HG03439 (cell line): ENCODE data around the gene RHOU.
"Not testable (repeated sequence)": the region's sequence is repeated elsewhere in the genome, so short reads cannot be mapped to it uniquely, and the experiment has no call there.

Experiments used
- ATAC-seq: cut with Tn5 transposase; IDR thresholded peaks from one replicate; pipeline ENCODE4 v1.9.1; 2021; ENCODE audit warnings: mild to moderate bottlenecking, moderate library complexity; ENCODE audit not compliant: unreplicated experiment

The RHOU gene

DNA sequence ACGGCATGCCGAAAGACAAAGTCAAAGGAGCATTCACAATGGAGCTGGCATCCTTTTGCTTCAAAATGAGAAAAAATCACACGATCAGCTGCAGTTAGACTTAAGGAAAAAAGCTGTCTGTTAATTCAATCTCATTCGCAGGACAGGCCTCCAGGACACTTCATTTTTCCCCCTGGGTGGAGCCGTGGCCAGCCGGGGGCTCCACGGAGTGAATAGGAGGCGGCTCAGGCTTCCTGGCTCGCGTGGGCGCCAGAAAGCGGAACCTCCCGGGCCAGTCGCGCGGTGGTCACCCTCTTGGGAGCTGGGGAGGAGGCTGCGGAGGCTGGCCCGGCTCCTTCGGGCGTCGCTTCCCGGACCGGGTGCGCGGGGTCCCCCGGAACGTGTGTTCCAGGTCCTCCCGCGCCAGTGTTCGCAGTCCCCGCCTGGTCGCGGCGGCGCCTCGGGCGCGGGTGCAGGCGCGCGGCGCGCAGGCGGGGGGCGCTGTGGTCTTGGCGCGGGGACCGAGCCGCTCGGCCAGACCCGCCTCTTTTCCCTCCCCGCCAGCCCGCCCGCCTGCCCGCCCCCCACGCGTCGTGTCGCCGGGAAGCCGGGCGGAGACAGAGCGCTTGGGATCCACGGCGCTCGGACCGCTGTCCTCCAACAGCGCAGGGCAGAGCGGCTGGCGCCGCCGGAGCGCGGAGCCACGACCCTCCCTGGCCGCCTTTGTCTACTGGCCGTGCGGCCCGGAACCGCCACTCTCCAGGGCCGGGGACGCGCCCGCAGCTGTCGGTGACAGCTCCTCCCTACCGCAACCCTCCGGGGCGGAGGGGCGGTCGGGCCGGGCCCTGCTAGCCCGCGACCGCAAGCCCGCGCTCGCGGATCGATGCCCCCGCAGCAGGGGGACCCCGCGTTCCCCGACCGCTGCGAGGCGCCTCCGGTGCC is at the start of gene RHOU:
Gene RHOU, plus strand, starts transcription at position 599 of the 921 bp plus-strand sequence. Its CDS starts 264 bp downstream, at position 863.
- no peak for ATAC-seq

DNA sequence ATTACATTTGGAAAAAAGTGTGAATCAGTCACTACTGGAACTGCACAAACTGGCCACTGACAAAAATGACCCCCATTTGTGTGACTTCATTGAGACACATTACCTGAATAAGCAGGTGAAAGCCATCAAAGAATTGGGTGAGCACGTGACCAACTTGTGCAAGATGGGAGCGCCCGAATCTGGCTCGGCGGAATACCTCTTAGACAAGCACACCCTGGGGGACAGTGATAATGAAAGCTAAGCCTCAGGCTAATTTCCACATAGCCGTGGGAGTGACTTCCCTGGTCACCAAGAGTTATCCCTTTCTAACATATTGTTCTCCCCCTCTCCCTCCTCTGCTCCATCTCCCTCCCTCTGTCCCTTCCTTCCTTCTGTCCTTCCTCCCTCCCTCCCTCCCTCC is 47.7 kb upstream of the RHOU start:
- ATAC-seq, result no peak

GRCh38 chr1:228689255-228689654 is 46.0 kb upstream of the RHOU start:
- ATAC-seq, result no peak

GRCh38 chr1:228691211-228691610 is 44.1 kb upstream of the RHOU start:
- ATAC-seq, result no peak

- ATAC-seq, result no peak
These were observed 43.4 kb upstream of the RHOU start for GRCh38 chr1:228691926-228692325.

GRCh38 chr1:228694447-228694846 is 40.8 kb upstream of the RHOU start:
- ATAC-seq, result not testable (repeated sequence)

DNA sequence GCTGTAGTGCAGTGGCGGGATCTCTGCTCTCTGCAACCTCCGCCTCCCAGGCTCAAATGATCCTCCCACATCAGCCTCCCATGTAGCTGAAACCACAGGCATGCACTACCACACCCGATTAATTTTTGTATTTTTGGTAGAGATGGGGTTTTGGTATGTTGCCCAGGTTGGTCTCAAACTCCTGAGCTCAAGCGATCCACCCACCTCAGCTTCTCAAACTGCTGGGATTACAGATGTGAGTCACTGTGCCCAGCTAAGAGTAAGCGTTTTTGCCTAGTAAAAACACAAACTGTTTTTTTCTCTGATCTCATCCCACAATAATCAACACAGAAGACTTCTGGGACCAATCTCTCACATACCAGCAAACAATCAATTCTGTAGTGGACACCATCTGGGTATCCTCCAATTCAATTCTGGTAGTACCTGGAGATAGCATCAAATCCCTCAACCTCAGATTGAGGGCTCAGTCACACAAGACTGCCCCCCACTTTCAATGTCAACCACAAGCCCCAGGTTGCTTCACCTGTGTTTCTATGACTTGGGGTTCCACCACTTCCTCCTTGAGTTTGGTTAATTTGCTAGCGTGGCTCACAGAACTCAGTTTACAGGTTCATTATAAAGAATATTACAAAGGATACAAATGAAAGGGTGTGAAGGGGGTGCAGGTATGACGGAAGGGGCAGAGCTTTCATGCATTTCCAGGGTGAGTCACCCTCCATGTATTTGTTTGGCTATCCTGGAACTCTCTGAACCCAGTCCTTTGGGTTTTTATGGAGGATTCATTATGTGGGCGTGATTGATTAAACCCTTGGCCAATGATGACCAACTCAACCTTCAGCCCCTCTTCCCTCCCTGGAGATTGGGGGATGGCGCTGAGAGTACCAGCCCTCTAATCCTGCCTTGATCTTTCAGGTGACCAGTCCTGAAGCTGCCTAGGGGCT is 40.0 kb upstream of the RHOU start:
- ATAC-seq, result no peak

DNA sequence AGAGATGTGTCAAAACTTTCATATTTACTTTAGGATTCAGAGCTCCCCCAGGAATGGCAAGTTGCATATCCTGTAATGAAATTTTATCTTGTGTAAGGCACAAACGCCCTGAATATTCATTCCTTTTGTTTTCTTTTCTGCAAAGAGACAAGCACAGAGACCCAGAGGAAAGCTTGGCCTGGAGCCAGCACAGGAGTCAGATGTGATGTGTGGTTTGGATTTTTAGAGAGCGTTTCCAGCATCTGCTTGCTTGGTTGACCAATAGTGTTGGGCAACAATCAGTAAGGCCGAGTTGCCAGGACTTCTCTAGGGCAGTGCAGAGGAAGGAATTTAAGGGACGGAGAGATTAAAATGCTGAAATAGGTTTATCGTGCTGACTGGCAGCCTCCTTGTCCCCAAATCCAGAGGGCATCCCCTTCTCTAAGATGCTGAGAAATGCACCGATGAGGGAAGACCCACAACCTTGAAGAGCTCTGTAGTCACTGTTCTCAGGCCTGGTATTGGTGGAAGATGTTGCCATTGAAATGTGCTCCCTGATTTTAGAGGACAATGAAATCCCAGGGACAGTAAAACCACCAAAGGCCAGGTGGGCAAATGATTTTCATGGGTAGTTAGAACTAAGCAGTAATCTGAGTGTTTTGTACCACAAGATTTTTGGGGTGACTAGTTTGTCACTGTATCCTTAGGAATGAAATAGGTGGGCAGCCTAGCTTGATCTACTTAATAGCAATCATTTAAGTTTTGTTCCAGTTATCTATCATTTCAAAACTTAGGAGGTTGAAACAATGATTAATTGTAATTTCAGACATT is 37.9 kb upstream of the RHOU start:
- ATAC-seq, result no peak

GRCh38 chr1:228698017-228698329 is 37.3 kb upstream of the RHOU start:
- no peak for ATAC-seq

DNA sequence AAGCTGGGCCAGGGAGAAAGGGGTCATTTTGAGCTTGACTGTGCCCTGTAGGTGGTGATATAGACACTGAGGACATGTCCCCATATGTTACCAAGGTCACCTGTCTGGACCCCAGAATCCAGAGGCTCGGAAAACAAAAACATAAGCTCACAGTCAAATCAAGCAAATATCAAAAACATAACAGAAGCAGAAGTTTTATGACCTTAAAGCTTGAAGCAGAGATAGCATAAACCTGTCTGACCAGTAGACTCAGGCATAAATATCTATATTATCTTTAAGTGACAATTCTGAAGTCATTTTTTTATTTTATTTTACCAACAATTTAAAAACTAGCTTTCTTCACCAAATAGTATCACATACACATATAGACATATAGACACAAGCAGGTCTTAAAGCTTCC is 32.8 kb upstream of the RHOU start:
- ATAC-seq, result no peak

- ATAC-seq, result no peak
These were observed 29.0 kb upstream of the RHOU start for GRCh38 chr1:228706305-228706704.

DNA sequence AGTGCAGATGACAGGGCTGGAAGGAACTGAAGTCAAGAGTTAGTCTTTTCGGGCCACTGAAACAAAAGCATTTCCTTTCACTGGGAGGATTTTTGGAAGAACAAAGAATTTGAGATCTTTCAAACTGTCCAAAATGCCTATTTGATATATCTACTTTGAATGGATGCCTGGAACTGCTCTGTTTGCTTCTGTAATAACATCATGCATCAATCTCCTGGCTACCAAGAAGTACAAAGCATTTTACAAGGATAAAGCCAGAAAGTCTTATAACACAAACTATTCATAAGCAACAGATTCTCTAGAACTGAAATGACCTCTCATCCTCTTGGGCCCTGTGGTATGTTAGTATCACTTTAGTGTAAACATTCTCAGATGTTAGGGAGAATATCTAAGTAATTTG is 18.2 kb upstream of the RHOU start:
- no peak for ATAC-seq

GRCh38 chr1:228721407-228721806 is 13.9 kb upstream of the RHOU start:
- ATAC-seq, result no peak

- ATAC-seq, result no peak
These were observed 12.0 kb upstream of the RHOU start for GRCh38 chr1:228723287-228723686.

DNA sequence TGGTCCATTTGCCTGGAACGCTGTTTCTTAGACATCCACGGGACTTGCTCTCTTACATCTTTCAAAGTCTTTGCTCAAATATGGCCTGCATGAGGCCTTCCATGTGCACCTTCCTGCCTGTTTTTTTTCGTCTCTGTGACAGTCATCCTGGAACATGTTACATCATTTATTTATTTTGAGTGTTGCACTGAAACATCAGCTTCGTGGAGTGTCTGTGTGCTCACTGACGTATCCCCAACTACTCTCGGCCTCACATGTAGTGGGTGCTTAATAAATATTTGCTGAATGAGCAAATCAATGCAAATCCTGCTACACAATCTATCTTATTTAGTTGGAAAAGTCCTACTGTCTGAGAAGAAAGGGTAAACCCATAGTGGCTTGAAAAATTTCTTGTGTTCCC is 11.4 kb upstream of the RHOU start:
- ATAC-seq, result no peak

DNA sequence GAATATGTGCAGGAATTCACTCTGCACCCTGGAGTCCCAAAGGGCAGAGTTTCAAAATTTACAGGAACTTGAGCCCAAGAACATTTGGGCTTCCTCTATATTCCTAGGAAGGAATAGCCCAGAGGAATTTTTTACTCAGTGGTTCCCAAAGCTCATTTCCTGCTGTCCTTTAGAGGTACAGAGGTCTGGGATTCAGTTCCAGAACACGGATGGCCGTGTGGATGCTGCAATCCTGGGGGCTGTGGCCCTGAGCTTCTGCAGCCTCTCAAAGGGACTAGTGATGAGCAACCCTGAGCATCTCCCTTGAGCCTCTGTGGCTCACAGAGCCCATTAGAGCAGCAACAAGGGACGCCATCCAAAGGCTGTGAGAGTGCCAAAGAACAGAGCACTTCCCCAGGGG is 10.1 kb upstream of the RHOU start:
- no peak for ATAC-seq

DNA sequence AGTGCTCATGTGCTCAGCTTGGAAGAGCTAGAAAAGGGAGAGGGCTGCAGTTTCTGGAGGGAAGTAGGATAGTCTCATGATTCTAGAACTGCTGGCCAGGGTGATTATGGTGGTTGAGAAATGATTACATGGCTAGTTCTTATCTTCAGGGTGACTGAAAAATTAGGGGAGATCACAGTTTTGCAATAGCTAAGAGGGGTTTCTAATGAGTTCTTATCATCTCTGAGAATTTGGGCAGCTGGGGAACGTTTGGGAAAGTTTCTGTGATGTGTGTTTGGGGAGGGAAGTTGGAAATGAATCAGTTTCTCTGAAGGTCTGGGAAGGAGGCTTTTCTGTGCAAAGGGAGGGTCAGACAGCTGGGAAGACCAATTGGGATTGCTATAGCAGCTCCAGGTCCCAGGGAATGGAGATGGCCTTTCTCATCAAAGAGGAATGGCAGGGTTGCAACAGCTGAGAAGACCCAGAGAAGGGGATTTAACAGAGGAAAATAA is 7.6 kb upstream of the RHOU start:
- ATAC-seq, result no peak

- no peak for ATAC-seq
These were observed 2.9 kb upstream of the RHOU start for GRCh38 chr1:228732426-228732825.

- ATAC-seq, result no peak
These were observed 1.7 kb upstream of the RHOU start for GRCh38 chr1:228733576-228733975.

DNA sequence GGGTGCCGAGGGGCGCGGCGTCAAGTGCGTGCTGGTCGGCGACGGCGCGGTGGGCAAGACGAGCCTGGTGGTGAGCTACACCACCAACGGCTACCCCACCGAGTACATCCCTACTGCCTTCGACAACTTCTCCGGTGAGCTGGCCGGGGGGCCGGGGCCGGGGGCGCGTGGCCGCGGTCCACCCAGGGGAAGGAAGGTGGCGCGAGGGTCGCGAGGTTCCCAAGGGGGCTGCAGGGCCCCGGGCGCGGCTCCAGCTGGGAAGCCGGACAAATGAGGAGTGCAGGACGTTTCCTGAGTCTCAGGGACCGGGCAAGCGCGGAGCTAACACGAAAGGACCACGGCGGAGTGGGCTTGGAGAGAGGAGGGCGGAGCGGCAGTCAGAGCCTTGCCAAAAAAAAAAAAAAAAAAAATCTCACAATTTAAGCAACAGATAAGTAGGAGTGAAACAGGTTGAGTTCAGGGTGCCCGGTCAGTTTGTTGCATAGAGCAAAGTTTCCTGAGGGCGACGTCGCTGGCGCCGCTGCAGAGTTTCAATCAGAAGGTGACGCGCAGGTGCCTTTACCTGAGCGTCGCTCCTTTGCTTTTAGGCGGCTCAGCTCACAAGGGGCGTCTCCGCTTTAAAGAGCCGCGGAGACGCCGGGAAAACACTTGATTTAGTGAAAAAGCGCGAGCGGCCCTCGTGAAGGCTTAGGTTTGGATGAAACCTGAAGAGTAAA is 750 bp downstream of the RHOU start:
- ATAC-seq, result no peak
